Testis (tissue), 2 donors: ENCODE results near the gene FURIN.

Experiments
- CTCF ChIP-seq, 3 experiments: fragments of 450-650 bp in 2 of 3; fragments of 200-600 bp in 1 of 3; sonication (generic) in 1 of 3; IDR thresholded peaks; one replicate each; pipeline ENCODE4 v1.5.1; 2016 to 2019; ENCODE audit warnings: antibody characterized with exemption in 3 of 3, mild to moderate bottlenecking in 2 of 3, moderate library complexity in 1 of 3
- POLR2A ChIP-seq: fragments of 450-650 bp; IDR thresholded peaks from one replicate; pipeline ENCODE4 v1.6.1; 2017; ENCODE audit warnings: antibody characterized with exemption, mild to moderate bottlenecking, moderate library complexity

DNA sequence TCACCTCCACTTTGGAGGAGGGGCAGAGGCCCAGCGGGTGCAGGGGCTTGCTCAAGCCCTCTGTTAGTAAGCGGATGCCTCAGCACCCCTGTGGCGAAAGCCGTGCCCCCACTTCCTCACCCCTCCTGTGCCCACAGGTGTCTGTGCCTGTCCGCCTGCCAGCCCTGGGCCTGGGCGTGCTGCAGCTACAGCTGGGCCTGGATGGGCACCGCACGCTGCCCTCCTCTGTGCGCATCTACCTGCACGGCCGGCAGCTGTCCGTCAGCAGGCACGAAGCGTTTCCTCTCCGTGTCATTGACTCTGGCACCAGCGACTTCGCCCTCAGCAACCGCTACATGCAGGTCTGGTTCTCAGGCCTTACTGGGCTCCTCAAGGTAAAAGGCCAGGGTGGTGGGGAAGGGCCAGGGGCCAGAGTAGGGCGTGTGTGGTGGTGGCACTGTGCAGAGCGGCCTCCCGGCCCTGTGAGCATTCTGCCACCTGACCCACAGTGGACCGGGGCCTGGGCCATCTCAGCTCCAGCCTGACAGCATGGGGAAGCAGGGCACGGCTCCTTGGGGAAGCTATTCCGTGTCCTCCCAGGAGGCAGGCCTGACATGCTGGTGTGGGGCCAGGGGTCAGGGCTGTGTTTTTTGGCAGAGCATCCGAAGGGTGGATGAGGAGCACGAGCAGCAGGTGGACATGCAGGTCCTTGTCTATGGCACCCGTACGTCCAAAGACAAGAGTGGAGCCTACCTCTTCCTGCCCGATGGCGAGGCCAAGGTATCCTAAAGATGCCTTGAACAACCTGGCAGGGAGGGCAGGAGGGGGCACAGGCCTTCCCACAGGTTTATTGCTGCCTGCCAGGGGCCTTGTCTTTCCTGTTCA is 43.8 kb downstream of the FURIN start:
- no peak for TF ChIP-seq POLR2A
- TF ChIP-seq CTCF (IDR thresholded peaks at IDR 0.05) = no peak
